Esophagus muscularis mucosa (tissue), 3 donors: ENCODE results near the gene ADAM19.

Experiments used
- POLR2AphosphoS5 ChIP-seq, 2 donors: sonication (generic); formaldehyde crosslinking; IDR thresholded peaks; one replicate each; pipeline ENCODE4 v1.6.1; 2017; ENCODE audit warnings: antibody characterized with exemption in 2 of 2
- TF ChIP-seq, protein P1 (sequence below), 3 experiments: fragments of 200-600 bp in 2 of 3; fragments of 450-650 bp in 1 of 3; sonication (generic) in 2 of 3; IDR thresholded peaks; one replicate each; pipeline ENCODE4 v1.5.1; 2017 to 2019; ENCODE audit warnings: antibody characterized with exemption in 3 of 3, mild to moderate bottlenecking in 2 of 3, moderate library complexity in 1 of 3

DNA sequence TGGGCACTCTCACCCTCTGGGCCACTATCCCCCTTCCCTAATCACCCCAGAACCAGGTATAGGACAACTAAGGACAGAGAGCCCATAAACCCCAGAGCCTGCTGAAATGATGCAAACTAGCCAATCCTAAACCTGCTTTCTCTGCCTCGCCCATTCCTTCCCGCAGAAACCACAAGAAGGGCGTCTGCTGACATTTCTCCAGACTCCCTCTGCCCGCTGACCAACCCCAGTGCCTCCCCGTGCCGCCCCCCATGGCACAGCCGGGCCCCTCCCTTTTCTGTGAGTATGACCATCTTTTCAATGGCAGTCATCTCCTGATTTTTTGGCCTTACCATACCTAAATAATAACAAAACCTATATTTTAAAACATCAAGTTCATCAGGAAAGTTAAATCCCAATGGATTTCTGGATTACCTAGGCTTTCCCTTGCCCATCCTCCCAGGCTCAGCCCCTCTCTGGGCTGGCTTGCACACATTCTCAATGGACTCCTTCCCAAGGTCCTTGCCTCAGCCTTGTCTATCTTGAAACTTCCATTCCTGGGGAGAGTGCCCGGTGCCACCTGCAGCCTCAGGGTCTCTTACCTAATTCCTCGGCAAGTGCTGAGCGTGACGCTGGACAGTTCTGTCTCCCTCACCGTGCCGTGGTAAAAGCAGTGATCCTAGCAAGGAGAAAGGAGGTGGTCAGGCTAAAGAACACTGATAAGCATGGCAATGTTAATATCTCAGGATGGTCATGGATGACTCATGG, 45.2 kb downstream of the ADAM19 start:
- TF ChIP-seq, protein P1, sequence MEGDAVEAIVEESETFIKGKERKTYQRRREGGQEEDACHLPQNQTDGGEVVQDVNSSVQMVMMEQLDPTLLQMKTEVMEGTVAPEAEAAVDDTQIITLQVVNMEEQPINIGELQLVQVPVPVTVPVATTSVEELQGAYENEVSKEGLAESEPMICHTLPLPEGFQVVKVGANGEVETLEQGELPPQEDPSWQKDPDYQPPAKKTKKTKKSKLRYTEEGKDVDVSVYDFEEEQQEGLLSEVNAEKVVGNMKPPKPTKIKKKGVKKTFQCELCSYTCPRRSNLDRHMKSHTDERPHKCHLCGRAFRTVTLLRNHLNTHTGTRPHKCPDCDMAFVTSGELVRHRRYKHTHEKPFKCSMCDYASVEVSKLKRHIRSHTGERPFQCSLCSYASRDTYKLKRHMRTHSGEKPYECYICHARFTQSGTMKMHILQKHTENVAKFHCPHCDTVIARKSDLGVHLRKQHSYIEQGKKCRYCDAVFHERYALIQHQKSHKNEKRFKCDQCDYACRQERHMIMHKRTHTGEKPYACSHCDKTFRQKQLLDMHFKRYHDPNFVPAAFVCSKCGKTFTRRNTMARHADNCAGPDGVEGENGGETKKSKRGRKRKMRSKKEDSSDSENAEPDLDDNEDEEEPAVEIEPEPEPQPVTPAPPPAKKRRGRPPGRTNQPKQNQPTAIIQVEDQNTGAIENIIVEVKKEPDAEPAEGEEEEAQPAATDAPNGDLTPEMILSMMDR (IDR thresholded peaks at IDR 0.05), result no peak
- TF ChIP-seq POLR2AphosphoS5 (IDR thresholded peaks at IDR 0.05), result no peak
